Raji (cell line): ENCODE measurements around the gene MCOLN2.

Experiments
- POLR2A ChIP-seq: IDR thresholded peaks from 2 replicates; pipeline ENCODE4 v1.6.1; 2011; ENCODE audit warnings: low read depth, low read length, control low read depth; ENCODE audit not compliant: insufficient read depth

MCOLN2 gene

GRCh38 chr1:84892705-84893618 lies 104.0 kb downstream of the MCOLN2 start, which contains the start of gene LPAR3:
TSS of gene LPAR3 (minus strand) at chr1:84893206. CDS start at chr1:84866120, 27,086 bp downstream.
- TF ChIP-seq POLR2A, result no peak

DNA sequence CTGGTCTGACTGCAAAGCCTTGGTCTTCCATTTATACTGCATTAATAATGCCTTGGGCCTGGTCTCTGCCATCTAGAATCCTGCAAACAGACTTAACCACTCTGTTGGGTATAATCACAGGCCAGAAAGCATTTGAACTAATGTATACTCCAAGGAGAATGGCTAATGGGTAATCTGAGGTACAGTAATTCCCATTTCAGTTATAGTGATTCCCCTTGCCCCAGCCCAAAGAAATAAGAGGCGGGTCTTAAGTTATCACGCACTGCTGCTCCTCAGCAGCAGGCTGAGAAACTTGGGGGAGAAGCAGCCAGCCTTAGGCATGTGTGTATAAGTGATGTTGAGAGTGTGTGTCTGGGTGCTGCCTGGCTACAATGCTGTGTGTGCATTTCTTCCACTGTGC lies 106.3 kb downstream of the MCOLN2 start:
- TF ChIP-seq POLR2A, result no peak

GRCh38 chr1:84889437-84889836 lies 107.5 kb downstream of the MCOLN2 start:
- no peak for TF ChIP-seq POLR2A

DNA sequence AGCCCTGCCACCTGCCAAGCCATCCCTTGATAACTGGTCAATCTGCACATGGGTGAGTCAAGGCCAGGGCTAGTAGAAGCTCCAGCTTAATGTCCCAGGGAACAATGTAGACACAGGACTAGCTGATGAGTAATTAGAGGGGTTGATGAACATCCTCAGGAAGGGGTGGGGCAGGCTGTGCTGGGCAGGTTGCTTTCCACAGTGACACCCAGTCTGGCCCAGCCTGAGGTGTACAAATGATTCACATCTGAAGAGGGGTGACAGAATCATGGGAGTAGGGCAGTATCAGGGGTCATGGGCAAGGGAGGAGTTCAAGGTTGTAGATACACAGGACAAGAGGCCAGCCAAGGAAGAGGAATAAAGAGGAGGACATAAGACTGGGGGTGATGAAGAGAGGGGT lies 108.2 kb downstream of the MCOLN2 start:
- no peak for TF ChIP-seq POLR2A

DNA sequence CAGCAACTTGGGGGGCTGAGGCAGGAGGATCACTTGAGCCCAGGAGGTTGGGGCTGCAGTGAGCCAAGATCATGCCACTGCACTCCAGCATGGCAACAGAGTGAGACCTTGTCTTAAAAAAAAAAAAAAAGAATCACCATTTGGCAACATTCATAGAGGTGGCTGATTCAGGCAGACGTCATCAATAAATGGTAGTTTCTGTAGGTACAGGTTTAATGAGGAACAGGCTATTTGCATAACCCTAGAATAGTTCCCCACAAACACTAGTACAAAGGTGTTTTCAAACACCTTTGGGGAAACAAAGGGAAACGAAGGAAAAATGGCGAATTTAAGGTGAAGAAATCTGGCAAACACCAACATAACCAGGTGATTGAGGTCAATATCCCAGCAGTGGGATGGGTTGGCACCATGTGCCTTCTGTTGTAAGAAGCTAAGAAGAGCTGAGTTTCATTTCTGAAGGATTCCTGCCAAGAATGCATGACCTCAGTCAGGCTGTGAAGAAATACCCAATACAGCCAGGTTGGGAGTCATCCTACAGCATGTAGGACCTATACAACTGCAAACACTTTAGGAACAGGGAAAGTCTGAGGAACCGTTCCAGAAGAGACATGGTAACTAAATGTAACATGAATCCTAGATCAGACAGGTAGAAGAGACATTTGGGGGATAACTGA lies 109.5 kb downstream of the MCOLN2 start:
- no peak for TF ChIP-seq POLR2A

- TF ChIP-seq POLR2A, result no peak
These were observed 111.4 kb downstream of the MCOLN2 start for GRCh38 chr1:84885469-84885868.

DNA sequence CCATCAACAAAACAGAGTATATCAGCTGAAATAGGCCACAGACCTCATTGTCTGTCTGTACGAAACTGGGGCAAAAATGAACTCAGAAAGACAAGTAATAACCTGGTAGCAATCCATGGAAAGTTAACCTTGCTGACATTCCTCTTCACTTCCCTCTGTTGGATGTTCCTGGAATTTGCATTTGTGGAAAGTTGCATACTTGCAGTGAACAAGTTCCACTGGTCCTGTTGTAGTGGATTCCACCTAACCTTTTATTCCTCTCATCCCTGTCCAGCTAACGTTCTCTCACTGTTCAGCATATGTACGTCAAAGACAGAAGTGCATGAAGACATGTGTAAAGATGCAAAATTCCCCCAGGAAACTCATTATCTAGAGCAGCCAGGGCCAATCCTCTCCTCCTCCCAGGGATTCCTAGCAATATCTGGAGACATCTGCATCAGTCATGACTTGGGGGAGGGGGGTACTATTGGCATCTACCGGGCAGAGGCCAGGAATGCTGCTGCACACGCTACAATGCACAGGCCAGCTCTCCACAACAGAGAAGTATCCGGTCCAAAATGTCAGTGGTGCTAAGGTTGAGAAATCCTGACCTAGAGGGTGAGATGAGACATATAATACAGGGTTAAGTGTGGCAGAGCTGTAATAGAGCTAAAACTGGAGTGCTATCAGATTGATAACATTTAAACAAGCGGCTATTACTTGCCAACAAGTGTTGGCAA lies 112.1 kb downstream of the MCOLN2 start:
- TF ChIP-seq POLR2A, result no peak

- no peak for TF ChIP-seq POLR2A
These were observed 113.6 kb downstream of the MCOLN2 start for GRCh38 chr1:84883286-84883685.

DNA sequence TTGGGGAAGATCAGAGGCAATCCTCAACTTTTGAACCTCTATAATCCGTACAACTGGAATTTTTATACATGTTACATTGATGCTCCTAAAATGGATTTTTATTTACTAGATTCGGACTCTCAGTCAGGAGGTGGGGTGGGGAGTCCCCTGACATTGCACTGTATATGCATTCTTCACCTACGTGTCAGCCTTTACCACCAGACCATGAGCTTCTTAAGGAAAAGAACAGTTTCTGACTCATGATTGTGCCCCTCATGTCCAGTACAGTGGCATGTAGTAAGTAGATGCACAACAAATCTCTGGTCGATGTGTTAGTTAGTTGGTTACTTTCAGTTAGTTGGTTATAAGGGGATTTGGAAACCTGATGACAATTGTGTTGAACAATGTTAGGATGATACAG lies 119.3 kb downstream of the MCOLN2 start:
- no peak for TF ChIP-seq POLR2A

DNA sequence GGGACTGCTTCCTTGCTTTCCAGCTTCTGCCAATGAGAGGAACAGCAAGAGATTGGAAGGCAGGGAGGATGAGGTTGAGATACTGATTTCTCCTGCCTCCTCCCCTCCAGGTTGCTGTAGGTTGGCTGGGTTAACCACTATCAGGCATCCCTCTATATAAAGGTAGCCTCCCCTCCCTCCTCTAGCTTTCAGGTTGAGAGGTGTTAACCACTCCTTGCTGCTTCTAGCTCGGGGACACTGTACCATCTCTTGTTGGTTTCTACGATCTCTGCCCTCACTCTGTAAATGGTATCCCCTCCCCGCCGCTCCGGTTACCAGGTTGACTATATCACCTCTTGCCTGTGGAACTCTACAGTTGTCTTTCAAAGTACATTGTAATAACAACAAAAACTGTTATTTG lies 120.6 kb downstream of the MCOLN2 start:
- TF ChIP-seq POLR2A, result no peak
